Prostate gland (tissue), 2 donors: Measurements from ENCODE around the gene HNRNPA1. TPM values are rescaled to one million over a fixed set of nuclear protein-coding genes. Genes with fewer than 3 reads are reported as not detected.
"Not testable (repeated sequence)": the region's sequence is repeated elsewhere in the genome, so short reads cannot be mapped to it uniquely, and the experiment has no call there.

ENCODE experiments used
- DNase-seq: peaks from one replicate; pipeline ENCODE4 v3.0.0-alpha.2; 2019; ENCODE audit warnings: low spot score
- H3K27ac ChIP-seq, 2 donors: fragments of 200-600 bp; sonication (generic); 2 replicates each; pipeline ENCODE4 v1.5.1; 2017 to 2019
- H3K27me3 ChIP-seq: fragments of 200-600 bp; sonication (generic); replicated peaks from 2 replicates; pipeline ENCODE4 v1.5.1; 2019; ENCODE audit not compliant: insufficient read depth
- H3K36me3 ChIP-seq, 2 donors: fragments of 200-600 bp; sonication (generic); 1 replicate in 1 of 2; 2 replicates in 1 of 2; pipeline versions ENCODE4 v1.5.1 to v1.8.1; 2017 to 2019
- H3K4me1 ChIP-seq: fragments of 200-600 bp; sonication (generic); replicated peaks from 2 replicates; pipeline ENCODE4 v1.5.1; 2019
- H3K4me3 ChIP-seq, 2 donors: fragments of 200-600 bp; sonication (generic); 2 replicates each; pipeline ENCODE4 v1.5.1; 2017 to 2019
- H3K9me3 ChIP-seq: fragments of 200-600 bp; sonication (generic); 2 replicates; pipeline ENCODE4 v1.5.1; 2017
- CTCF ChIP-seq, 4 experiments: fragments of 200-600 bp in 2 of 4; fragments of 450-650 bp in 2 of 4; sonication (generic) in 2 of 4; IDR thresholded peaks; 1 replicate in 3 of 4; 2 replicates in 1 of 4; pipeline ENCODE4 v1.5.1; 2016 to 2019; ENCODE audit warnings: antibody characterized with exemption in 4 of 4, mild to moderate bottlenecking in 2 of 4, moderate library complexity in 2 of 4
- POLR2A ChIP-seq: fragments of 450-650 bp; IDR thresholded peaks from one replicate; pipeline ENCODE4 v1.6.1; 2016; ENCODE audit warnings: antibody characterized with exemption, mild to moderate bottlenecking
- POLR2AphosphoS5 ChIP-seq: sonication (generic); formaldehyde crosslinking; IDR thresholded peaks from one replicate; pipeline ENCODE4 v1.6.1; 2017; ENCODE audit warnings: antibody characterized with exemption
- WGBS: methylation state at CpG from one replicate; pipeline ENCODE4 v1.1.5; 2018; 5-methylcytosine and 5-hydroxymethylcytosine counted together
- intact Hi-C: fragments of 100-400 bp; cut with DNase I; formaldehyde crosslinking; loops from one replicate; pipeline ENCODE4 v1.14.2; 2022
- total RNA-seq, 2 donors: library from RNA; depleted of rRNA; stranded (reverse); fragments of >200 nt; gene quantifications; one replicate each; pipeline ENCODE4 v1.1.0, GENCODE V29; 2016

Gene HNRNPA1
- total RNA-seq, 2 donors from 2014 or later = 419 to 726 TPM

- 0% methylated on average over 19 of the region's 19 CpGs for WGBS
- Histone ChIP-seq H3K27me3 (no peaks in the 10 kb centered on the region), H3K9me3 (no peaks in the 10 kb centered on the region), H3K27ac (peak overlapping the region; percentile 92 to 93), H3K4me1 (peaks cover 9% of the 10 kb centered on the region), H3K36me3 (peaks cover 9 to 11% of the 10 kb centered on the region in 2 donors), H3K4me3 (peak overlapping the region; percentile 72 to 77)
- intact Hi-C loops = no loop called here
- no peak for DNase-seq
- TF ChIP-seq POLR2AphosphoS5 = no peak
- TF ChIP-seq POLR2A = no peak
- TF ChIP-seq CTCF (IDR thresholded peaks at IDR 0.05) = no peak
These were observed 1.3 kb upstream of the HNRNPA1 start for GRCh38 chr12:54279227-54279631.

GRCh38 chr12:54279632-54280467 is 676 bp upstream of the HNRNPA1 start, which contains the start of gene CBX5:
Gene CBX5, minus strand, starts transcription at chr12:54280122. Its CDS starts 22,472 bp downstream, at chr12:54257650.
- H3K36me3 ChIP-seq = peaks cover 9 to 11% of the 10 kb centered on the region in 2 donors
- no peaks in the 10 kb centered on the region for H3K27me3 ChIP-seq
- TF ChIP-seq POLR2AphosphoS5 = peak; percentile 96
- peak; percentile 92 for TF ChIP-seq POLR2A
- TF ChIP-seq CTCF (IDR thresholded peaks at IDR 0.05) = peak in 2 of 4 experiments; percentile 1 to 13
- intact Hi-C loops = loop anchor here (5.0 kb wide), 3 partner anchors 33 to 77 kb away; partner anchors contain the start of gene COPZ1
- peak within 1 kb of the TSS; percentile 92 to 93 for H3K27ac ChIP-seq
- peaks cover 9% of the 10 kb centered on the region for H3K4me1 ChIP-seq
- H3K4me3 ChIP-seq = peak within 1 kb of the TSS; percentile 72 to 77
- DNase-seq = peak; percentile 100
- H3K9me3 ChIP-seq = no peaks in the 10 kb centered on the region
- WGBS = under 1% methylated on average over 49 of the region's 49 CpGs

- H3K9me3 ChIP-seq, H3K27me3 ChIP-seq, H3K4me1 ChIP-seq, DNase-seq: not testable (repeated sequence)
- Histone ChIP-seq H3K4me3 (peak overlapping the region; percentile 72 to 77), H3K27ac (peak overlapping the region; percentile 92 to 93), H3K36me3 (peaks cover 9 to 11% of the 10 kb centered on the region in 2 donors)
- TF ChIP-seq POLR2A = peak; percentile 7
- WGBS = 0% methylated on average over 10 of the region's 10 CpGs
- intact Hi-C loops = loop anchor here (5.0 kb wide), 3 partner anchors 34 to 76 kb away; partner anchors contain the start of gene COPZ1
These were observed 724 bp downstream of the HNRNPA1 start for GRCh38 chr12:54281261-54281638.

- not testable (repeated sequence) for DNase-seq, H3K4me1 ChIP-seq, H3K9me3 ChIP-seq, H3K27me3 ChIP-seq
- H3K27ac ChIP-seq = peak overlapping the region; percentile 92 to 93
- WGBS = 5% methylated on average over 4 of the region's 4 CpGs
- intact Hi-C loops = loop anchor here (5.0 kb wide), 3 partner anchors 34 to 76 kb away; partner anchors contain the start of gene COPZ1
- H3K4me3 ChIP-seq = peak overlapping the region; percentile 72 to 77
- peaks cover 9 to 11% of the 10 kb centered on the region in 2 donors for H3K36me3 ChIP-seq
These were observed 1.2 kb downstream of the HNRNPA1 start for GRCh38 chr12:54281694-54282093.

- H3K27ac ChIP-seq = no peak overlapping the region
- TF ChIP-seq POLR2A (no peak), CTCF (IDR thresholded peaks at IDR 0.05) (no peak), POLR2AphosphoS5 (no peak)
- no peaks in the 10 kb centered on the region for H3K27me3 ChIP-seq
- no peaks in the 10 kb centered on the region for H3K9me3 ChIP-seq
- WGBS = 32% methylated on average over 11 of the region's 11 CpGs
- H3K4me3 ChIP-seq = peak overlapping the region in 1 of 2 donors; percentile 72
- no peak for DNase-seq
- intact Hi-C loops = loop anchor here (5.0 kb wide), 3 partner anchors 36 to 74 kb away; partner anchors contain the start of gene COPZ1
- peaks cover 7% of the 10 kb centered on the region for H3K4me1 ChIP-seq
- H3K36me3 ChIP-seq = peaks cover 9 to 11% of the 10 kb centered on the region in 2 donors
These were observed 2.5 kb downstream of the HNRNPA1 start for GRCh38 chr12:54282949-54283593.

GRCh38 chr12:54284070-54284780 is 3.7 kb downstream of the HNRNPA1 start:
- not testable (repeated sequence) for H3K9me3 ChIP-seq, DNase-seq, H3K4me1 ChIP-seq, H3K4me3 ChIP-seq, H3K27me3 ChIP-seq, H3K27ac ChIP-seq
- intact Hi-C loops = loop anchor here (5.0 kb wide), 3 partner anchors 37 to 73 kb away; partner anchors contain the start of gene COPZ1
- WGBS = 41% methylated on average over 1 of the region's 2 CpGs
- peaks cover 9 to 11% of the 10 kb centered on the region in 2 donors for H3K36me3 ChIP-seq
